GM12878 (cell line): ENCODE data around the gene NBEA.

Experiments used
- CTCF ChIP-seq, 3 experiments: IDR thresholded peaks in 2 of 3; conservative IDR thresholded peaks in 1 of 3; 2 replicates each; pipeline ENCODE4 v1.5.1; 2011; ENCODE audit warnings: low read depth in 3 of 3, low read length in 3 of 3, mild to moderate bottlenecking in 3 of 3, control low read depth in 2 of 3, moderate library complexity in 2 of 3, inconsistent platforms in 1 of 3, mixed read lengths in 1 of 3; ENCODE audit not compliant: control insufficient read depth in 2 of 3, insufficient read depth in 1 of 3; ENCODE audit errors: extremely low read depth in 1 of 3
- JUNB ChIP-seq: IDR thresholded peaks from 2 replicates; pipeline ENCODE4 v1.6.1; 2016; ENCODE audit warnings: antibody characterized with exemption, mild to moderate bottlenecking
- MEF2A ChIP-seq: IDR thresholded peaks from 2 replicates; pipeline ENCODE4 v1.6.1; 2011; ENCODE audit warnings: low read depth, mild to moderate bottlenecking, low read length, moderate library complexity; ENCODE audit not compliant: insufficient read depth
- MXI1 ChIP-seq: fragments of 150-350 bp; IDR thresholded peaks from 2 replicates; pipeline ENCODE4 v1.6.1; 2011; ENCODE audit warnings: low read depth, mild to moderate bottlenecking, inconsistent platforms, low read length, improper control_type of control experiment
- POLR2A ChIP-seq: IDR thresholded peaks from 2 replicates; pipeline ENCODE4 v1.6.1; 2011; ENCODE audit warnings: low read depth, mild to moderate bottlenecking, low read length
- SIN3A ChIP-seq: IDR thresholded peaks from 2 replicates; pipeline ENCODE4 v1.6.1; 2012; ENCODE audit warnings: low read depth, low read length, improper control_type of control experiment
- SMAD1 ChIP-seq: fragments of 450-650 bp; IDR thresholded peaks from 2 replicates; pipeline ENCODE4 v1.6.1; 2018; ENCODE audit warnings: mild to moderate bottlenecking, low read depth; ENCODE audit not compliant: partially characterized antibody
- SMC3 ChIP-seq: IDR thresholded peaks from 2 replicates; pipeline ENCODE4 v1.6.1; 2011; ENCODE audit warnings: low read length, improper control_type of control experiment, borderline replicate concordance
- SREBF1 ChIP-seq: IDR thresholded peaks from 2 replicates; pipeline ENCODE4 v1.6.1; 2012; ENCODE audit warnings: mild to moderate bottlenecking, low read length
- SUZ12 ChIP-seq: fragments of 200-600 bp; sonication (generic); IDR thresholded peaks from one replicate; pipeline ENCODE4 v1.6.1; 2018; ENCODE audit warnings: antibody characterized with exemption, mild to moderate bottlenecking; ENCODE audit not compliant: unreplicated experiment

GRCh38 chr13:35092751-35093150, 150.7 kb downstream of the NBEA start:
- TF ChIP-seq SIN3A (no peak), CTCF (IDR thresholded peaks at IDR 0.05 in 2 of 3, conservative IDR thresholded peaks at IDR 0.05 in 1 of 3; ENCODE audit: control insufficient read depth in 2 of 3, extremely low read depth in 1 of 3, insufficient read depth in 1 of 3, low read depth in 3 of 3, low read length in 3 of 3) (no peak), MXI1 (no peak), MEF2A (no peak), POLR2A (no peak), SREBF1 (no peak), SUZ12 (no peak), JUNB (no peak), SMAD1 (no peak), SMC3 (no peak)
